CD4-positive, alpha-beta T cell (primary cell): ENCODE data around the gene RBMS3. TPM values are rescaled to one million over a fixed set of nuclear protein-coding genes. Genes with fewer than 3 reads are reported as not detected.

Experiments
- ATAC-seq: fragments of 200-7000 bp; cut with Tn5 transposase; one replicate; pipeline ENCODE4 v1.10.0; 2022; ENCODE audit warnings: mild to moderate bottlenecking; ENCODE audit not compliant: poor library complexity
- CTCF ChIA-PET: fragments of 350-600 bp; sonication (Branson Sonifier 250); formaldehyde crosslinking; loops from one replicate; lab custom pipeline; 2021; ENCODE audit warnings: antibody characterized with exemption, inconsistent platforms; lab: Charles Lee
- POLR2A ChIA-PET: fragments of 350-600 bp; sonication (Branson Sonifier 250); formaldehyde crosslinking; loops from one replicate; lab custom pipeline; 2021; ENCODE audit warnings: antibody characterized with exemption, inconsistent platforms; lab: Charles Lee
- DNase-seq, 14 experiments: peaks; one replicate each; pipeline ENCODE4 v3.0.0-alpha.2; 2013 to 2020; ENCODE audit warnings: mixed read lengths in 2 of 14
- H3K27ac ChIP-seq, 2 donors: one replicate each; pipeline versions ENCODE4 v1.5.1 to v1.7.0; 2013; ENCODE audit warnings: low read length in 2 of 2, low read depth in 1 of 2, mild to moderate bottlenecking in 1 of 2
- H3K27me3 ChIP-seq, 2 experiments: 1 replicate in 1 of 2; 2 replicates in 1 of 2; pipeline versions ENCODE4 v1.6.1 to v1.7.0; 2013; ENCODE audit warnings: low read length in 2 of 2, control low read depth in 1 of 2, mild to moderate bottlenecking in 1 of 2, moderate library complexity in 1 of 2; ENCODE audit not compliant: insufficient read depth in 2 of 2, control insufficient read depth in 1 of 2
- H3K36me3 ChIP-seq: one replicate; pipeline ENCODE4 v1.6.1; 2013; ENCODE audit warnings: low read length, control low read depth; ENCODE audit not compliant: insufficient read depth
- H3K4me1 ChIP-seq: one replicate; pipeline ENCODE4 v1.6.1; 2013; ENCODE audit warnings: low read length, control low read depth; ENCODE audit not compliant: insufficient read depth
- H3K4me3 ChIP-seq: one replicate; pipeline ENCODE4 v1.5.1; 2013; ENCODE audit warnings: mild to moderate bottlenecking, low read length, moderate library complexity
- H3K9me3 ChIP-seq, 2 experiments: 1 replicate in 1 of 2; 2 replicates in 1 of 2; pipeline versions ENCODE4 v1.6.1 to v1.7.0; 2013; ENCODE audit warnings: low read length in 2 of 2, mild to moderate bottlenecking in 2 of 2, control low read depth in 1 of 2, moderate library complexity in 1 of 2; ENCODE audit not compliant: control insufficient read depth in 1 of 2, insufficient read depth in 1 of 2
- H3K27ac Mint-ChIP-seq: one replicate; pipeline ENCODE4 v1.8.0; 2020; ENCODE audit warnings: mixed read lengths
- H3K27me3 Mint-ChIP-seq: one replicate; pipeline ENCODE4 v1.8.0; 2021; ENCODE audit warnings: mixed read lengths
- H3K36me3 Mint-ChIP-seq: one replicate; pipeline ENCODE4 v1.8.0; 2021; ENCODE audit warnings: low read depth, mixed read lengths
- H3K4me1 Mint-ChIP-seq: one replicate; pipeline ENCODE4 v1.8.0; 2021; ENCODE audit warnings: low read depth, mixed read lengths
- H3K4me3 Mint-ChIP-seq: one replicate; pipeline ENCODE4 v1.8.0; 2020; ENCODE audit warnings: mild to moderate bottlenecking, mixed read lengths
- H3K9me3 Mint-ChIP-seq: one replicate; pipeline ENCODE4 v1.8.0; 2020; ENCODE audit warnings: mixed read lengths
- CTCF ChIP-seq: fragments of 200-600 bp; IDR thresholded peaks from one replicate; pipeline ENCODE4 v1.8.0; 2022; ENCODE audit warnings: antibody characterized with exemption, mild to moderate bottlenecking
- intact Hi-C, 2 experiments: fragments of 100-400 bp; cut with DNase I in 1 of 2; cut with micrococcal nuclease in 1 of 2; formaldehyde crosslinking; loops; one replicate each; pipeline versions ENCODE4 v1.15.1 to v1.9.0; 2023 to 2025; cut with DNase I, micrococcal nuclease
- total RNA-seq, 174 experiments: library from RNA in 2 of 174; stranded (reverse) in 2 of 174; gene quantifications; one replicate each; pipeline ENCODE4 v1.2.3 and lab custom pipeline; 2021 to 2026

Gene RBMS3
- total RNA-seq, 2 experiments from 2014 or later, result 1.6 to 1.7 TPM

GRCh38 chr3:29447946-29448627 is 167.2 kb downstream of the RBMS3 start:
- H3K9me3 ChIP-seq, result no peaks in the 10 kb centered on the region
- intact Hi-C loops, result no loop called here
- POLR2A ChIA-PET, result no interaction called here
- no peaks in the 10 kb centered on the region for H3K36me3 ChIP-seq
- no peaks in the 10 kb centered on the region for H3K4me1 ChIP-seq
- no peak for TF ChIP-seq CTCF
- no peak overlapping the region for H3K27ac Mint-ChIP-seq
- DNase-seq (no peak), ATAC-seq (no peak)
- no peak overlapping the region for H3K4me3 Mint-ChIP-seq
- peaks cover 4% of the 10 kb centered on the region for H3K9me3 Mint-ChIP-seq
- H3K27me3 Mint-ChIP-seq, result no peaks in the 10 kb centered on the region
- H3K36me3 Mint-ChIP-seq, result no peaks in the 10 kb centered on the region
- H3K27ac ChIP-seq, result no peak overlapping the region
- no peaks in the 10 kb centered on the region for H3K4me1 Mint-ChIP-seq
- H3K4me3 ChIP-seq, result no peak overlapping the region
- H3K27me3 ChIP-seq, result no peaks in the 10 kb centered on the region
- CTCF ChIA-PET, result no interaction called here

GRCh38 chr3:29451920-29452319 is 171.0 kb downstream of the RBMS3 start:
- Histone ChIP-seq H3K36me3 (no peaks in the 10 kb centered on the region), H3K27me3 (no peaks in the 10 kb centered on the region), H3K9me3 (no peaks in the 10 kb centered on the region), H3K4me3 (no peak overlapping the region), H3K27ac (no peak overlapping the region), H3K4me1 (no peaks in the 10 kb centered on the region)
- CTCF ChIA-PET, result no interaction called here
- DNase-seq, result no peak
- TF ChIP-seq CTCF, result no peak
- Mint-ChIP-seq H3K27ac (no peak overlapping the region), H3K9me3 (no peaks in the 10 kb centered on the region), H3K36me3 (no peaks in the 10 kb centered on the region), H3K4me3 (no peak overlapping the region), H3K4me1 (no peaks in the 10 kb centered on the region), H3K27me3 (no peaks in the 10 kb centered on the region)
- intact Hi-C loops, result no loop called here
- no peak for ATAC-seq
- POLR2A ChIA-PET, result no interaction called here

- H3K27ac ChIP-seq, result no peak overlapping the region
- no peak for DNase-seq
- ATAC-seq, result no peak
- ChIA-PET CTCF (no interaction called here), POLR2A (no interaction called here)
- H3K9me3 Mint-ChIP-seq, result no peaks in the 10 kb centered on the region
- H3K27me3 ChIP-seq, result no peaks in the 10 kb centered on the region
- no peak overlapping the region for H3K4me3 Mint-ChIP-seq
- H3K36me3 Mint-ChIP-seq, result no peaks in the 10 kb centered on the region
- no peak for TF ChIP-seq CTCF
- no peak overlapping the region for H3K27ac Mint-ChIP-seq
- intact Hi-C loops, result no loop called here
- H3K27me3 Mint-ChIP-seq, result no peaks in the 10 kb centered on the region
- no peaks in the 10 kb centered on the region for H3K4me1 Mint-ChIP-seq
- no peak overlapping the region for H3K4me3 ChIP-seq
- no peaks in the 10 kb centered on the region for H3K9me3 ChIP-seq
- H3K36me3 ChIP-seq, result no peaks in the 10 kb centered on the region
- no peaks in the 10 kb centered on the region for H3K4me1 ChIP-seq
Measured at GRCh38 chr3:29452934-29453283, 172.0 kb downstream of the RBMS3 start.
